ENCODE measurements around the gene TPO.
"Not testable (repeated sequence)": the region's sequence is repeated elsewhere in the genome, so short reads cannot be mapped to it uniquely, and the experiment has no call there.

Gene TPO

GRCh38 chr2:1509271-1510065 is 96.2 kb downstream of the TPO start:
- no peak for DNase-seq

- no peak for DNase-seq
These were observed 96.9 kb downstream of the TPO start for GRCh38 chr2:1510176-1510575.

- DNase-seq, result no peak
These were observed 98.2 kb downstream of the TPO start for GRCh38 chr2:1511455-1511854.

- DNase-seq, result no peak
These were observed 99.3 kb downstream of the TPO start for GRCh38 chr2:1512321-1513289.

- DNase-seq, result no peak
These were observed 101.3 kb downstream of the TPO start for GRCh38 chr2:1514391-1515072.

GRCh38 chr2:1515073-1515430 is 101.8 kb downstream of the TPO start:
- DNase-seq, result no peak

- no peak for DNase-seq
These were observed 102.9 kb downstream of the TPO start for GRCh38 chr2:1515986-1516797.

- DNase-seq, result no peak
These were observed 103.5 kb downstream of the TPO start for GRCh38 chr2:1516798-1517060.

GRCh38 chr2:1517291-1517690 is 104.0 kb downstream of the TPO start:
- not testable (repeated sequence) for DNase-seq

- DNase-seq, result no peak
These were observed 104.5 kb downstream of the TPO start for GRCh38 chr2:1517786-1518185.

GRCh38 chr2:1518331-1518803 is 105.1 kb downstream of the TPO start:
- no peak for DNase-seq

GRCh38 chr2:1518867-1519530 is 105.7 kb downstream of the TPO start:
- no peak for DNase-seq

- DNase-seq, result no peak
These were observed 108.1 kb downstream of the TPO start for GRCh38 chr2:1521191-1521877.

GRCh38 chr2:1521878-1522830 is 108.9 kb downstream of the TPO start:
- no peak for DNase-seq

- no peak for DNase-seq
These were observed 114.1 kb downstream of the TPO start for GRCh38 chr2:1527153-1527992.

- DNase-seq, result no peak
These were observed 115.2 kb downstream of the TPO start for GRCh38 chr2:1528273-1529064.

GRCh38 chr2:1538663-1539062 is 125.4 kb downstream of the TPO start:
- DNase-seq, result no peak

- DNase-seq, result no peak
These were observed 126.2 kb downstream of the TPO start for GRCh38 chr2:1539441-1539840.

All from stimulated activated CD4-positive, alpha-beta T cell treated with anti-CD3 and anti-CD28 coated beads, Interleukin-4, amount 100 ng/mL, for 24 hours (primary cell).